Kidney epithelial cell (primary cell): ENCODE measurements around the gene CAPSL. TPM values are rescaled to one million over a fixed set of nuclear protein-coding genes. Genes with fewer than 3 reads are reported as not detected.

Source experiments
- DNase-seq: peaks from one replicate; pipeline ENCODE4 v3.0.0-alpha.2; 2010; ENCODE audit warnings: low read depth
- H3K27me3 ChIP-seq: 2 replicates; pipeline ENCODE4 v1.6.0; 2011; ENCODE audit warnings: low read length; ENCODE audit not compliant: control insufficient read depth, insufficient read depth
- H3K36me3 ChIP-seq: 2 replicates; pipeline ENCODE4 v1.5.1; 2011; ENCODE audit warnings: low read length; ENCODE audit not compliant: control insufficient read depth, insufficient read depth
- H3K4me3 ChIP-seq: 2 replicates; pipeline ENCODE4 v1.5.1; 2011; ENCODE audit warnings: low read depth, mild to moderate bottlenecking, control low read depth, low read length
- total RNA-seq: library from RNA; depleted of rRNA; stranded (reverse); fragments of >200 nt; gene quantifications from 2 replicates; pipeline ENCODE4 v1.2.3, GENCODE V29; 2015
- TF ChIP-seq, protein P1 (sequence below): IDR thresholded peaks from 2 replicates; pipeline ENCODE4 v1.5.1; 2011; ENCODE audit warnings: mild to moderate bottlenecking, moderate library complexity, low read length, control low read depth, inconsistent platforms; ENCODE audit not compliant: insufficient read depth, poor library complexity, severe bottlenecking

CAPSL gene
- total RNA-seq, 1 donor from 2014 or later = not detected

DNA sequence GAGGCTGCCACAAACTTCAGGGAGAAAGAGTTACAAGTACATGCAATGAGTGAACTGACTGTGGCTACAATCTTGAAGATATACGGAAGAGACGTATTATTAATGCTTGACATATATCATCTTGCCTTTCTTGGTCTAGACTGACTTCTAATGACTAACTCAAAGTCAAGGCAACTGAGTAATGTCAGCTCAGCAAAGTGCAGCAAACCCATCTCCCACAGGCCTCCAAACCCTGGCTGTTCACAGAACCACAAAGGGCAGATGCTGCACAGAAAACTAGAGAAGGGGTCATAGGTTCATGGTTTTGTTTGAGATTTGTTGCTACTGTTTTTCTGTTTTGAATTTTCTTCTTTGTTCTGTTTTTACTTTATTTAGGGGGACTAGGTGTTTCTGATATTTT is 60.8 kb downstream of the CAPSL start:
- H3K4me3 ChIP-seq = no peak overlapping the region
- no peak for DNase-seq

DNA sequence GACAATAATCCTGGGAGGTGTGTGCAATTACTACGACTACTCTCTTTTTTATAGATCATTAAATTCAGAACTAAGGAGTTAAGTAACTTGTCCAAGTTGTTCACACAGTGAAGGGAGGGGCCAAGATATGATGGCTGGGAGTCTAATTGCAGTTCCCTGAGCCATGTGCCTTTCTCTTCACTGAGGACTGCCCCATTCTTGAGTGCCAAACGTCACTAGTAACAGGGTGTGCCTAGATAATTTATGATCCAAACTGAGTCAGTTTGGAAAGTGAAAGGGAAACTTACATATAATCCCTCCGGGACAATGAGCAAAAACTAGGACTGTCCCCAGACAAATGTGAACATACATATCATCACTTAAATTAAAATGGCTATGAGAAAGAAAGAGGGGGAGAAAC is 61.5 kb downstream of the CAPSL start:
- Histone ChIP-seq H3K36me3 (no peaks in the 10 kb centered on the region), H3K27me3 (no peaks in the 10 kb centered on the region), H3K4me3 (no peak overlapping the region)
- TF ChIP-seq, protein P1, sequence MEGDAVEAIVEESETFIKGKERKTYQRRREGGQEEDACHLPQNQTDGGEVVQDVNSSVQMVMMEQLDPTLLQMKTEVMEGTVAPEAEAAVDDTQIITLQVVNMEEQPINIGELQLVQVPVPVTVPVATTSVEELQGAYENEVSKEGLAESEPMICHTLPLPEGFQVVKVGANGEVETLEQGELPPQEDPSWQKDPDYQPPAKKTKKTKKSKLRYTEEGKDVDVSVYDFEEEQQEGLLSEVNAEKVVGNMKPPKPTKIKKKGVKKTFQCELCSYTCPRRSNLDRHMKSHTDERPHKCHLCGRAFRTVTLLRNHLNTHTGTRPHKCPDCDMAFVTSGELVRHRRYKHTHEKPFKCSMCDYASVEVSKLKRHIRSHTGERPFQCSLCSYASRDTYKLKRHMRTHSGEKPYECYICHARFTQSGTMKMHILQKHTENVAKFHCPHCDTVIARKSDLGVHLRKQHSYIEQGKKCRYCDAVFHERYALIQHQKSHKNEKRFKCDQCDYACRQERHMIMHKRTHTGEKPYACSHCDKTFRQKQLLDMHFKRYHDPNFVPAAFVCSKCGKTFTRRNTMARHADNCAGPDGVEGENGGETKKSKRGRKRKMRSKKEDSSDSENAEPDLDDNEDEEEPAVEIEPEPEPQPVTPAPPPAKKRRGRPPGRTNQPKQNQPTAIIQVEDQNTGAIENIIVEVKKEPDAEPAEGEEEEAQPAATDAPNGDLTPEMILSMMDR = no peak
- DNase-seq = peak; percentile 39

More for the DNA sequence above, 60.8 kb downstream of the CAPSL start:
- Histone ChIP-seq H3K36me3 (no peaks in the 10 kb centered on the region), H3K27me3 (no peaks in the 10 kb centered on the region)
- TF ChIP-seq, protein P1 = no peak

DNA sequence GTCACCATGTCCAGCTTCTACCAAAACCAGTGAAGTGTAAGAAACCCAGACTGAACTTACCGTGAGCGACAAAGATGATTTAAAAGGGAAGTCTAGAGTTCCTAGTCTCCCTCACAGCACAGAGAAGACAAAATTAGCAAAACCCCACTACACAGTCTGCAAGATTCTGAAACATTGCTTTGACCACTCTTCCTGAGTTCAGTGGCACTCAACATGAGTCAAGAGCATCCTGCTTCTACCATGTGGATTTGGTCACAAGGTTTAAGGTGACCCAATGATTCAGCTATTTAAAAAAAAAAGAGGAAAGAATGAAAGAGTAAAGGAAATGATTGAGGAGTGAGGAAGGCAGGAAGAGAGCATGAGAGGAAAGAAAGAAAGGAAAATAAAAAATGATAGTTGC is 62.0 kb downstream of the CAPSL start:
- Histone ChIP-seq H3K4me3 (no peak overlapping the region), H3K36me3 (no peaks in the 10 kb centered on the region), H3K27me3 (no peaks in the 10 kb centered on the region)
- TF ChIP-seq, protein P1 = no peak
- DNase-seq = no peak

DNA sequence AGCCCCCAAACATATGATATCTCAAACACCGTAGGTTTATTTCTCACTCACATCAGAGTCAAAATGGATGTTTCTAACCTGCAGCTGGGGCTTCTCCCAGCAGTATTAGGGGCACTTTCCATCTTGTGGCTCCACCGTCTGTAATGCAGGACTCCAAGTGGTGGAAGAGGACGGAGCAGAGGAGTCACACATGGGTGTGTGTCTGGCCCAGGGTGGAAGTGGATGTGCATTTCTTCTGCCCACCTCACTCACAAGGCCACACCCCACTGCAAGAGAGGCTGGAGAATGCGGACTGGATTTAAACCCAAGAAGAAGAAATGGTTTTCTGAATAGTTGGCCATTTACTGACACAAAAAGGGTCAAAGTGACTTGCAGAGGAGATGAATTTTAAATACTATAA is 67.8 kb downstream of the CAPSL start:
- no peaks in the 10 kb centered on the region for H3K27me3 ChIP-seq
- no peak overlapping the region for H3K4me3 ChIP-seq
- no peak for DNase-seq
- TF ChIP-seq, protein P1 = no peak
- H3K36me3 ChIP-seq = no peaks in the 10 kb centered on the region

DNA sequence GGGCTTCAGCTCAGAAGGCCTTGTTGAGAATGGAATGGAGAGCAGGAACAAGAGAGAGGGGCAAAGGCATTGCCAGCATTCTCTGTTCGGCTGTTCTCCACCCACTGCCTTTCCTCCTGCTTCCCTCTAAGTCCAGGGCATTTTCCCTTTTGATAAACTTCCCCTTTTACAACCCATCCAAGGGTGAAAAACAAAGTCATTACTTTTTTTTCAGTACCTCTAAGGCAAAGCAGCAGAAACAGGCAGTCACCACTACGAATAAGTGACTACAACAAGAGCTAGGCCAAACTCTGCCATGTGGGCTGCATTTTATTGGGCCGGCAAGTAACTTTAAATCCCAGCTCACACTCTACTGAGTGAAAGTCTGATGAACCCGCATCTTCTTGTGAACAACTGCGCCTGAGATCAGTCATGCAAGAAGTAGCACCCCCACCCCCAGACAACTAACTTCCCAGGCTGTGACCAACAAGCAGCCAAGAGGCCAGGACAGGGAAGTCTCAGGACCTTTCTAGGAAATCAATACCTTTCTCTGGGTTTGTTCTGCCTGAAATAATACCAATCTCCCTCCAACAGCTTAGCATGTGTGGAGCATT is 68.6 kb downstream of the CAPSL start:
- no peaks in the 10 kb centered on the region for H3K36me3 ChIP-seq
- TF ChIP-seq, protein P1 = no peak
- DNase-seq = no peak
- no peaks in the 10 kb centered on the region for H3K27me3 ChIP-seq
- H3K4me3 ChIP-seq = no peak overlapping the region

DNA sequence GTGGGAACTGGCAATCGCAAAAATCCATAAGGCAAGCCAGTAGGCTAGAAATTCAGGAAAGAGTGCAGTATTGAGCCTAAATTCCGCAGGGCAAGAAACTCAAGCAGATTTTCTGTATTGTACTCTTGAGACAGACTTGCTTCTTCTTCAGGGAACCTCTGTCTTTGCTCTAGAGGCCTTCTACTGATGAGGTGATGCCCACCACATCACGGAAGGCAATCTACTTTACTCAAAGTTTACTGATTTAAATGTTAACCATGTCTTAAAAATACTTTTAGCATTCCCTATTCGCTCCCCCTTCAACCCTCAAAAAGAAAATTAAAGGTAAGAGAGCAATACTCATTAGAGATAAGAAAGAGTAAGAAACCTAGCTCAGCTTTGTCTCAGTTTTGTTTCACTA is 70.4 kb downstream of the CAPSL start:
- DNase-seq = no peak
- H3K27me3 ChIP-seq = no peaks in the 10 kb centered on the region
- no peak overlapping the region for H3K4me3 ChIP-seq
- TF ChIP-seq, protein P1 = no peak
- H3K36me3 ChIP-seq = no peaks in the 10 kb centered on the region
